Epidermal melanocyte (primary cell): ENCODE data around the gene EED.

ENCODE experiments used
- DNase-seq: peaks from one replicate; pipeline ENCODE4 v3.0.0; 2011; ENCODE audit warnings: low spot score; ENCODE audit not compliant: insufficient read length

EED gene, protein sequence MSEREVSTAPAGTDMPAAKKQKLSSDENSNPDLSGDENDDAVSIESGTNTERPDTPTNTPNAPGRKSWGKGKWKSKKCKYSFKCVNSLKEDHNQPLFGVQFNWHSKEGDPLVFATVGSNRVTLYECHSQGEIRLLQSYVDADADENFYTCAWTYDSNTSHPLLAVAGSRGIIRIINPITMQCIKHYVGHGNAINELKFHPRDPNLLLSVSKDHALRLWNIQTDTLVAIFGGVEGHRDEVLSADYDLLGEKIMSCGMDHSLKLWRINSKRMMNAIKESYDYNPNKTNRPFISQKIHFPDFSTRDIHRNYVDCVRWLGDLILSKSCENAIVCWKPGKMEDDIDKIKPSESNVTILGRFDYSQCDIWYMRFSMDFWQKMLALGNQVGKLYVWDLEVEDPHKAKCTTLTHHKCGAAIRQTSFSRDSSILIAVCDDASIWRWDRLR

DNA sequence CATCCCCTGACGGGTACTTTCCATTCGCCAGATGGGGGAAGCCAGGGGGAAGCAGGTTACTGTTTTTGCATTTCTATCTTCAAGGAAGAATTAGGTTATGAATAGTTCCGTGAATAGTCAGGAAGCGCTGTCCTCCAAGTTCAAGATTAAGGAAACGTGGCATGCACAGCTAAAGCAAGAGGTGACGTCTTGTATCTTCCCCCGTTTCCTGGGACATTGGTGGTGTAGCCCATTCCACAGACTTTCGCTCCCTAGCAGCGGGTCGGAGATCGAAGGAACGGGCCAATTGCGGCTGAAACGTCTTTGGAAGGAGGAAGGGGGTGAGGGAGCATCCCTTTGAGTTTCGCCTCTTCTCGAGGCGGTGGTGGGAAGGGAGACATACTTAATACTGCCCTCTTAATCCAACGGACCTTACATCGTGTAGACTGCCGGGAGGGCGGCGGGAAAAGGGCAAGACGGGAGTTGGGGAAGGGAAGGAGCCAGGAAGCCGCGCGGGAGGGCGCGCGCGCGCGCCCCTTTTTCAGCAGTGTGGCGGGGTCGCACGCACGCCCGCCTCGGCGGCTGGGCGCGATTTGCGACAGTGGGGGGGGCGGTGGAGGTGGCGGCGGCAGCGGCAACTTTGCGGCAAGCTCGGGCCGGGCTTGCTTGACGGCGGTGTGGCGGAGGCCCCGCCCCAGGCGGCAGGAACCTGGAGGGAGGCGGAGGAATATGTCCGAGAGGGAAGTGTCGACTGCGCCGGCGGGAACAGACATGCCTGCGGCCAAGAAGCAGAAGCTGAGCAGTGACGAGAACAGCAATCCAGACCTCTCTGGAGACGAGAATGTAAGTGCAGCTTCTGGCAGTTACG, at the start of gene EED:
Gene EED (plus strand): TSS at position 232 of the 847 bp plus-strand sequence. CDS start 477 bp downstream, at position 709.
- peak; percentile 81 for DNase-seq

DNA sequence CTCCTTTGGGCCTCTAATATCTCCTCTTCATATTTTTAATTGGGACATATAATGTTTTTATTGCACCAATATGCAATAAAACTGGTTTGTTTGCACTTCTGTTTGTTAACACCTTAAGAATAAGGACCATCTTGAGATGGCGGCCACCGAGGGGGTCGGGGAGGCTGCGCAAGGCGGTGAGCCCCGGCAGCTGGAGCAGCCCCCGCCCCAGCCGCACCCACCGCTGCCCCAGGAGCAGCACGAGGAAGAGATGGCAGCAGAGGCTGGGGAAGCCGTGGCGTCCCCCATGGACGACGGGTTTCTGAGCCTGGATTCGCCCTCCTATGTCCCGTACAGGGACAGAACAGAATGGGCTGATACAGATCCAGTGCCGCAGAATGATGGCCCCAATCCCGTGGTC, 49.6 kb upstream of the EED start:
- DNase-seq, result no peak

DNA sequence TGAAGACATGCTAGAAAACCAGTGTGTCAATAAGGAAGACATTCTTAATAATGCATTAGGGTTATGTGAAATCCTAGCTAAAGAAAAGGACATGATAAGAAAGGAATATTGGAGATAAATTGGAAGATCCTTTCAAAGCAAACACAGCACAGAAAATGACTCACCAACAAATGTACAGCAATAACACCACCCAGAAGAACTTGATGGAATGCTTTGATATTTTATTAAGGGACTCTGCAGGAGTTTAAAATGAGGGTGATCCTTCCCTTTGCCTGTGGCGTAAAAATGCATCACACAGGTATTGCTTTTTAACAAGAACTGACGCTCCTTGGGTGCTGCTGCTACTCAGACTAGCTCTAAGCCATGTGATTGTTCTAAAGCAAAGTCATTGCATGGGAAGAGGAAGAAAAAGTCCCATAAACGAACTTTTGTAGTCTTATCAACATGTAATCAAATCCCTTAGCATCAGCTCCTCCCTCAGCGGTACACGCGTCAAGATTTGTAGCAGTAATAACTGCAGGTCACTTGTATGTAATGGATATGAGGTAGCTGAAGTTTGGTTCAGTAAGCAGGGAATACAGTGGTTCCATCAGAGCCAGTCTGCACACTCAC, 48.4 kb upstream of the EED start:
- DNase-seq, result no peak

DNA sequence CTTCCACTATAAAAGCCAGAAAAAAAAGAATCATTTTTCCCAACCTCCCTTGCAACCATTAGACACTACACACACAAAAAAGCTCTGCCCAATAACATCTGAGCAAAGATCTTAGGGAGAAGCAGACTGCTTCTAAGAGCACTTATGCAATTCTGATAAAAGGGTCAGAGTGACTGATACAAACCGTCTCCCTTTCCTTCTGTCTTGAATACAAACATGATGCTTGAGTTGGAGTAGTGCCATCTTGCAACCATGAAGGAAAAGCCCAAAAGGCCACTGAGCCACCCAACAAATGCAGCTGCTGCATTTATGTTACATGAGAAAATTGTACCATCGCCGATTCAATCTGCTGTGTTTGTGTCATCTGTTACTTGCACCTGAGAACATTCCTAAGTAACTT, 47.6 kb upstream of the EED start:
- no peak for DNase-seq

DNA sequence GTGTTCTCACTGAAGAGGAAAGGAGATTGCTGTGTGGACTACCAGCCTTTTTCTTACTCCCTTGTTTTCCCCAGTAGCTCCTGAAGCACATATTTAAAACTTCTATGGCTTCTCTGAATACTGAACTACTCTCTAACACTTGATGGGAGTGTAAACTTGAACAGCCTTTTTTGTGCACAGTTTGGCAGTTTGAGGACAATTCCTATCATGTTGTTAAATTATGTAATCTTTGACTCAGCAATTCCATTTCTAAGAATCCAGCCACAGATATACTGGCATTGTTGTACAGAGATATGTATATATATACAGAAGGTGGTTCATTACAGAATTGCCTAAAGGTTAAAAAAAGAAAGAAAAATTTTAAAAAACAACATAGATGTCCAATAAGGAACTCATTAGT, 47.1 kb upstream of the EED start:
- DNase-seq, result no peak

DNA sequence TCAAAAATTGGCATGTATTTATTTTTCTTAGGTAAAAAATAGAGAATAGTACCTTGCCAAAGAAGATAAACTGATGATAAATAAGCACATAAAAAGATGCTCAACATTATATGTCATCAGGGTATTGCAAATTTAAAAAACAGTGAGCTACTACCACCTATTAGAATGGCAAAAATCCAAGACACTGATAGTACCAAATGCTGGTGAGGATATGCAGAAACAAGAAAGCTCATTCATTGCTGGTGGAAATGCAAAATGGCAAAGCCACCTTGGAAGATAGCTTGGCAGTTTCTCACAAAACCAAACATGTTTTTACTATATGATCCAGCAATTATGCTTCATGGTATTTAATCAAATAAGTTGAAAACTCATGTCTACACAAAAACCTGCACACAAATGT, 46.4 kb upstream of the EED start:
- DNase-seq, result no peak

DNA sequence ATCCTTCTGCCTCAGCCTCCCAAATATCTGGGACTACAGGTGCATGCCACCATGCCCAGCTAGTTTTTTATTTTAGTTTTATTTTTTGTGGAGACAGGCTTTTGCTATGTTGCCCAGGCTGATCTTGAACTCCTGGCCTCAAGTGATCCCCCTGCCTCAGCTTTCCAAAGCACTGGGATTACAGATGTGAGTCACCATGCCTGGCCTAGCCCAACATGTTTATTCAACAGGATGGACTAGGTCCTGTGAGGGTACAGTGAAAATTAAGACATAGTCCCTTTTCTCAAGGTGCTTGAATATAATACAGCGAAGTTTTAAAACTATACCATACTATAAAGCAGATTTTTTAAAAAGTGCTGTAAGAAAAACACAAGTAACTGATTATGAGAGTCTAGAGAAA, 45.2 kb upstream of the EED start:
- DNase-seq, result no peak

DNA sequence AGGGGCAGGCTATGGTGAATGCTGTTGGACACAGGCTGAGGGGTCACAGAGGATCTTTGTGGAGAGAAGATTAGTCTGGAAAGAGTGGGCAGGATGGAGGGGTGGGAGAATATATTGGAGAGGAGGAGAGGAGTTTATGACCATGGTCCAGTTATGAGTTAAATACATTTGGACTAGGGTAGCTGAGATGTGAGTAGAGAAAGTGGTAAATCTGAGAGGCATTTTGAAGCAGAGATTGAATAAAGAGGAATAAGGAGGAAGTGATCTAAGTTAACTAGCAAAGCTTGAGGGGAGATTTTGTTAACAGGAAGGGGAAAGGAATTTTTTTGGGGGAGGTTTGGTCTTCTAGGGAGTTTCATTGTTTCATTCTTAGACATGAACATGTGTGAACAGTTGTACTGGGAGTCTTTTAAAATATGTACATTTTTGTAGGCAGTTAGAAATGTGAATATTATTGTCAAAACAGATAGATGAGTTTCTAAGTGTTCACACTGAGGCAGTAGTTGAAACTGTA, 43.1 kb upstream of the EED start:
- DNase-seq, result no peak

DNA sequence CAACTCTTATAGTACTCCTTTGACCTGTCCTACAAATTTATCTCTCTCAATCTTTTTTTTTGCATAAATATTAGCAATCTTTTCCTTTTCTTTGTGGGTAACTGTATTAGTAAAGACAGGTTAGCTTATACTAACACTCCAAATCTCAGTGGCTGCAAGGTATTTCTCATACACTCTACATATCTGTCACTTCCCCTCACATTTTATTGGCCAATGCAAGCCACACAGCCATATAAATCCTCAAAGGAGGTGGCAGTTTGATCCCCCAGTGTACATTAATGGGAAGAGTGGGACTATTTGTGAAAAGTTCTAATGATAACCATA, 42.6 kb upstream of the EED start:
- no peak for DNase-seq

DNA sequence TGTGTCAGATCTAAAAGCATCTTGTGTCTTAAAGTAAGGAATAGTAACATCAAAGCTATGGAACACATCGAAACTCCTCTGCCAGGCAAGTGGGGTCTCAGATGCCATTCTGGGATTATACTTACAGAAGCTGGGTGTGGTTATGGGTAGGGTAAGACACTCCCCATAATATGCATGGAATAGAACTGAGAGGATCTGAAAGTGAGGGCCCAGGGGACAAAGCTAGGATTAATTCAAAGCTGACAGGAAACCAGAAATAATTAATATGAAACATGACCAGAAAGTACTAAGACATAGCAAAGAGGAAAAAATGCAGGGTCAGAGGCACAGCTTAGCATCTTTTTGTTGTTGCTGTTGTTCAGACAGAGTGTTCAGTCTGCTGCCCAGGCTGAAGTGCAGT, 40.2 kb upstream of the EED start:
- DNase-seq, result no peak

DNA sequence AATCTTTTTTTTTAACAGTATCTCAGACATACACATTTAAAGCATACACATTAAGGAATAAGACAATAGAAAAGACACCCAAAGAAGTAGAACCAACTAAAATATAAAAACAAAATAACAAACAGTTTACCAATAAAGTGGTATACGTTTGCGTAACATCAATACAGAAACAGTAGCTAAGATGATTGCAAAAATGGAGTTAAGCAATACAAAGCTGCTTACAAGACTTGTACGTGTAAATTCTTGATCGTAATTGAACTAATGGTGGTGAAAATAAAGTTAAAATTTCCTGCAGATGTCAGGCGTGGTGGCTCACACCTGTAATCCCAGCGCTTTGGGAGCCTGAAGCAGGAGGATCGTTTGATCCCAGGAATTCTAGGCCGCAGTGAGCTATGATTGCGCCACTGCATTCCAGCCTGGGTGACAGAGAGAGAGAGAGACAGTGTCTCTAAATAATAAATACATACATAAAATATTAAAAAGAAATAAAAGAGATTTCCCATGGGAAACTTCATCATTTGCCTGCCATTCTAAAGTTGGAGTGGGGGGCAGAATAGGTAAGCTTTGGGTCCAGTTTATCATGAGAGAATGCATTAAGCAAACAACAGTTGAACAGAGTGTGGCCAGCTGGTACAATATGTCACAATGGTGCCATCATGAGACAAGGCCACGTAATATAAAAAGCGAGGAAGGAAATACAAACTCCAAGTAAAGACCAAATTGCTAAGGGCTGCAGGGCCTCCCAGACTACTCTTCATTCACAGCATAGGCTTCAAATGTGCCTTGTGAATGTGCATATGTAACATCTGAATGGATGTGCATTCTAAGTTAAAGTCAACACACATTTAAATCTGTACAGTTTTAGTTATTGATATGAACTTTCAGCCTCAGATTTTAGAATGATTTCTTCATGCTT, 38.9 kb upstream of the EED start:
- no peak for DNase-seq

DNA sequence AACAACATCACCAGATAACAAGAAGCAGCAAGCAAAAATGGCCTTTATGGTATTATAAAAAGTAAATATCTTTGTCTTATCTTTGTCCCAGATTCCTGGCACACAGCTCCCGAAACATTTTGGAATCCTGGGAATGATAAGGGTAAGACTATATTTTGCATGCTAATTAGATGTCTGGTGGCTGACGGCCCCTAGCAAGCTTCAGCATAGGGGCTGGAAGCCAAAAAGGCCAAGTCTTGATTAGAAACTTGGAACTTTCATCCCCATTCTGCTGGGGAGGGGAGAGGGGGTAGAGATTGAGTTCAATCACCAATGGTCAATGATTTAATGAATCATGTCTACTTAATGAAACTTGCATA, 38.2 kb upstream of the EED start:
- DNase-seq, result no peak

DNA sequence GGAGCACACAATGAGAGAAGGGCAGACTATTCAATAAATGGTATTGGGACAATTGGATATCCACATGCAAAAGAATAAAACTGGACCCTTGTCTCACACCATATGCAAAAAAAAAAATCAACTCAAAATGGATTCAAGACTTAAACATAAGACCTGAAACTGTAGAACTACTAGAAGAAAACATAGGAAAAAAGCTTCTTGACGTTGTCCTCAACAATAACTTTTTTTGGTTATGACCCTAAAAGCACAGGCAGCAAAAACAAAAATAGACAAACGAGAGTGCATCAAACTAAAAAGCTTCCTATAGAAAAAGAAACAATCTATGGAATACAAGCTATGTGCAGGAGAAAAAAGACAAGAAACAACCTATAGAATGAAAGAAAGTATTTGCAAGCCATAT, 37.1 kb upstream of the EED start:
- no peak for DNase-seq

DNA sequence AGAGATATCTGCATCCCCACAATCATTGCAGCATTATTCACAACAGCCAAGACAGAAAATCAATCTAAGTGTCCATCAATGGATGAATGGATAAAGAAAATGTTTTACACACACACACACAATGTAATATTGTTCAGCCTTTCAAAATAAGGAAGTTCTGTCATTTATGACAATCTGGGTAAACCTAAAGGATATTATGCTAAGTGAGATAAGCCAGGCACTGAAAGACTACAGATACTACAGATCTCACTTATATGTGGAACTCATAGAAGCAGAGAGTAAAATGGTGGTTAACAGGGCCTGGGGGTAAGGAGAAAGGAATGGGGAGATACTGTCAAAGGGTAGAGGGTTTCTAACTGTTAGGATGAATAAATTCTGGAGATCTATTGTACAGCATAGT, 36.0 kb upstream of the EED start:
- DNase-seq, result no peak

DNA sequence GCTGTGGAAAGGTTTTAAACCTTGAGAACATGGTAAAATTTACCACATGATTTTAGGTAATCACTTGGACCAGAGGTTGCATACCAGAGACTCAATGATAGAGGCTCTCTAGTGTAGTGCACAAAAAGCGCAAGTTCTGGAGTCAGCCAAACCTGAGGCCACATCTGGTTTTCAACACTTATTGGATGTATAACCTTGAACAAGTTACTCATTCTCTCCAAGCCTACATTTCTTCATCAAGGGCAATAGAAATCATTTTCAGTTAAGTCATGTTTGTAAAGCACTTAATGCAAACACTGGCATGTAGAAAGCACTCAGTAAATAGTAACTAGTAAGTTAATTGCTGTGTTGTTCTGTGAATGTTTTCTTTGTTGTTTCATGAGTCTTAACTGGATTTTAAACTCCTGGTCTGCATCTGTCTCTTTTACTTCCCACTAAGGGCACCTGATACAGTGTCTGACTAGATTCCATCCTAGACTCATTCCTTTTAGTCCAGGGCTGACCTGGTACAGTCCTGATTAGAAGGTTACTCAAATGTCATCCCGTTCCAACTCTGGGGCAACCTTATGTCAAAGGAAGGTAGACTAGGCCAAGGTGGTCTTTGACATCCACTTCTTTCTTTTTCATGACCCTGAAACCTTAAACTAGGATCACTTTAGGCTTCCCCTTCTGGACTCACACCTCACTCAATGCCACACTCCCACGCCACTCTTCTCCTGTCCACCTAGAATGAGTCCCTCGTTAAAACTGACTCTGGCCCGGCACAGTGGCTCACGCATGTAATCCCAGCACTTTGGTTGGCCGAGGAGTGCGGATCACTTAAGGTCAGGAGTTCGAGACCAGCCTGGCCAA, 34.5 kb upstream of the EED start:
- no peak for DNase-seq

DNA sequence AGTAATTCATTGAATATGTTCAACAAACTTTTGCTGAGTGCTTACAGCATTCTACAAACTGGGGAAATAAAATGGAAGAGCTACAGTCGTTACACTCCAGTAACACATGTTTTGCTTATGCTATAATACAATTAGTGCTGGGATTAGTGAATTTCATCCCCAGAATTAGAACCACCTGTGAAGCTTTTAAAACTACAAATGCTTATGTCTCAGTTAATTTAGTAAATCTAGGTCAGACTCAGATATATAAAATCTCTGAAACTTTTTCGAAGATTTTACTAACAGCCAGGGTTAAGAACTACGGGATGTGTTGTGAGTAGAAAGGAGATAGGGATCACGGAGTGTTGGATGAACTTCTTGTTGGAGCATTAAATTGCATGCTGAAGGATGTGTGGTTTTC, 33.7 kb upstream of the EED start:
- DNase-seq, result no peak

DNA sequence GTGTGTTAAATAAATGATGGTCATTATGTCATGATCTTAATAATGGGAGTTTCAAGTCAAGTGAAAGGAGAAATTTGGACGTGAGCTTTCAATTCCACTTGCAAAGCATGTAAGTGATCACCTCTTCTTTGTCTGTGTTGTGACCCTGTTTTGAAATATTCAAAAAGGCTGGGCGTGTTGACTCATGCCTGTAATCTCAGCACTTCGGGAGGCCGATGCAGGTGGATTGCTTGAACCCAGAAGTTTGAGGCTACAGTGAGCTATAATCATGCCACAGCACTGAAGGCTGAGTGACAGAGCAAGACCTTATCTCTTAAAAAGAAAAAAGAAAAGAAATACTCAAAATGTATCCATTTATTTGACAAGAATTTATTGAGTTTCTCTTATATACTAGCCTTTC, 32.9 kb upstream of the EED start:
- DNase-seq, result no peak

DNA sequence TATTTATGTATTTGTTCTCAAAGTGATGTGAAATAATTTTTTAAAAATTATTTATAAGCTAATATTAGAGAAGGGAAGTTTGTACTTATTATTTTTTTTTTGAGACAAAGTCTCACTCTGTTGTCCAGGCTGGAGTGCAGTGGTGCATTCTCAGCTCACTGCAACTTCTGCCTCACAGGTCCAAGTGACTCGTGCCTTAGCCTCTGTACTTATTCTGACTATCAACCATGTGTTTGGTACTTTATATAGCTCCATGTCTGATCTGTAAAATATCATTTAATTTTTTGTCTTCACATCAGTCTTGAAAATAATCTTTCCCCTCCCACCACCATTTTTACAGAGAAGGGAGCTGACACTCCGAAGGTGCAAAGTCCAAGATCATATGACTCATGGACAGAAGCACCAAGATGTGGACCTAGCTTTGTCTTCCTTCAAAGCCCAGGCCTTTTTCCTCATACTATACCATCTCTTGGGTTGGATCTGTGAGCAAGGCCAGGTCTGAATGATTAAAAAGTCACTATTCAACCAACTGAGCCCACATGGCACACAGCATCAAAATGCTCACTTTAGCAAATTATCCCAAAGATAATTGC, 32.4 kb upstream of the EED start:
- DNase-seq, result no peak

DNA sequence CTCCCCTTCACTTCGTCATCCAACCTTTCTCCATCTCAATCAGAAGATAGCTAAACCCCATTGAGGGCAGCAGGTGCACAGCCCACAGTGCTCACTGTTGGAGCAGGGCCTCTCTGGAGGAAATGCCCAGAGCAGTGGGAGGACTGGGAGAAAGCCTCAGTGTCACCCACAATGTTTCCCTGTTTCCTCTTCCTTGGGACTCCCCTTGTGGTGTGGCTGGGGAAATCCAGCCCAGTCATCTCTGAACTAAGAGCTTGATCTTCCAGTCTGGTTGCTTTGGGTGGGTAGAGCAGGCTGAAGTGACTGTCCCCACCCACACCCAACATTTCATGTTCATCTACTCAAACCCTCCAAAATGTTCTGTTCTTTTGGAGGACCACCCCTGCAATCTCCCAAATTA, 29.8 kb upstream of the EED start:
- DNase-seq, result no peak
